Limb (tissue), 2 donors: ENCODE results near the gene MAP2K3.
"Not testable (repeated sequence)": the region's sequence is repeated elsewhere in the genome, so short reads cannot be mapped to it uniquely, and the experiment has no call there.

Experiments
- DNase-seq, 2 donors: peaks; one replicate each; pipeline ENCODE4 v3.0.0-alpha.2; 2016; ENCODE audit errors: extremely low spot score in 2 of 2

Gene MAP2K3

DNA sequence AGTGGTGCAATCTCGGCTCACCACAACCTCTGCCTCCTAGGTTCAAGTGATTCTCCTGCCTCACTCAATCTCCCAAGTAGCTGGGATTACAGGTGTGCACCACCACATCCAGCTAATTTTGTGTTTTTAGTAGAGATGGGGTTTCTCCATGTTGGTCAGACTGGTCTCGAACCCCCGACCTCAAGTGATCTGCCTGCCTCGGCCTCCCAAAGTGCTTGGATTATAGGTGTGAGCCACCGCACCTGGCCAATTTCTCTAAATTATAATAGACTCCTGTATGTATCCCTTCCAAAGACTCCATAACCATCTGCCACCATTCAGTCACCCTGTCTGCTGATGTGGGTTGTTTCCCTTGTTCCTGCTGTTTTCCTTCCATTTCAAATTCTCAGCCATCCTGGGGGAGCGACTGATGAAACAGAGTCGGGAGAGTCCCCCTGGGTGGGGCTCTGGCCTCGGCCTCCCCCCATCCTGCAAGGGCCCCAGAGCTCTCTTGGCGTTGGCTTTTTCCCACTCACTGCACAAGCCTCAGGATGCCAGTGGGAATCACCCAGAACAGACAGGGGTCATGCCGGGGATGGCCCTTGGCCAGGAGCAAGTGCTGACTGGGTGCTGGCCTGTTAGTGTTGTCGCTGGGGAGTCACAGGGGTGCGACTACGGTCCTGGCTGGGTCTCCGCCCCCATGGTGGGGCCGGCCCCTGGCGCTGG lies 25.7 kb downstream of the MAP2K3 start:
- peak in 1 of 2 donors; percentile 15 for DNase-seq

DNA sequence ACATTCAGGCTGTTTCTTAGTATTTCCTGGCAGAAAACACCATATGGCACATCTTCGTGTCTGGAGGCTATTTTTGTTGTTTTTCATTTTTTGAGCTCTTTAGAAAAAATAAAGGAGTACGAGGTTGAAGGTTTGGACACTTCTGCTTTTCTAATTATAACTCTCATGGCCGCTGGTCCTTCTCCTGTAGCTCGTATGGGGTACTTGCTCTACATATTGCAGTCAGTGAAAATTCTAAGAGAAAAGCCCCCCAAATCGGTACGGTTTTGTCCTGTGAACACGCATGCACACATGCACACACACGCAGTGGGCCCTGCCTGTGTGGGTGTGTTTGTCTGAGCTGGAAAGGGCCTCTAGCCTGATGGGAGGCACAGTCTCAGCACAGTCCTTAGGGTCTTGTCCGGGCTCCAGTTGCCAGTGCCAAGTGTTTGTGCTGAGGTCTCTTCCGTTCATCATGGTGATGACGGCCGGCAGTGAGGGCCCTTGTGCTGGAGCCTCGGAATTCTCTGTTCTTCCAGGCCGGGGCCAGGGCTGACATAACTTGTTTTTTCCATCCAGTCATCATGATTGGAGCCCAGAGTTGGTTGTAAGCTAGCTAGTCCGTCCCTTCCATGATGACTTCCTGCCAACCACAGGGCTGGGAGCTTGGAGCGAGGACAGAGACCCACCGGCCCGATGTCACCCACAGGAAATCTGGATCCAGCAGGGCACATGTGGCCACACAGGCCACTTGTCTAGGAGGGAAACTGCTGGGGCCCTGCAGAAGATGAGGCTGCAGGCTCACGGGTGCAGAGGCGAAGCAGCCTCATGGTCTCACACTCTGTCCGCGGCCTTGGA lies 26.5 kb downstream of the MAP2K3 start:
- peak in 1 of 2 donors; percentile 18 for DNase-seq

GRCh38 chr17:21313320-21313719 lies 28.8 kb downstream of the MAP2K3 start:
- peak in 1 of 2 donors; percentile 21 for DNase-seq

DNA sequence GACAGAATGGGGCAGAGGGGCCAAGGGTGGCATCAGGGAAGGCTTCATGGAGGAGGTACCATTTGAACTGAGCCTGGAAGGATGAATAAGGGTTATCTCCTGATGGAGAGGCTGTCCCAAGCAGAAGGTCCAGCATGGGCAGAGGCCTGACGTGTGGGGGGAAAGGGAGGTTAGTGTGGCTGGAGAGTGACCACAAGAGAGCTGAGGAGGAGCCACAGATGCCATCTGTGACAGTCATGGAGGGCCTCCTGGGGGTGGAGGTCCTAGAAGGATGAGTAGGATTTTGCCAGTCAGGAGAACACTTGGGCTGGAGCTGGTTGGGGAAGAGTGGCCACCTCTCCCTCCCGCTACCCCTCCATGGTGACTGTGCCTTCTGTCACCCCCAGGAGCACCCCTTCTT lies 29.2 kb downstream of the MAP2K3 start:
- DNase-seq, result not testable (repeated sequence)

- peak in 1 of 2 donors; percentile 23 for DNase-seq
These were observed 29.8 kb downstream of the MAP2K3 start for GRCh38 chr17:21314261-21314664.

GRCh38 chr17:21314701-21315111 lies 30.2 kb downstream of the MAP2K3 start:
- DNase-seq, result peak in 1 of 2 donors; percentile 11

GRCh38 chr17:21315246-21316000 lies 30.9 kb downstream of the MAP2K3 start:
- peak in 1 of 2 donors; percentile 18 for DNase-seq

DNA sequence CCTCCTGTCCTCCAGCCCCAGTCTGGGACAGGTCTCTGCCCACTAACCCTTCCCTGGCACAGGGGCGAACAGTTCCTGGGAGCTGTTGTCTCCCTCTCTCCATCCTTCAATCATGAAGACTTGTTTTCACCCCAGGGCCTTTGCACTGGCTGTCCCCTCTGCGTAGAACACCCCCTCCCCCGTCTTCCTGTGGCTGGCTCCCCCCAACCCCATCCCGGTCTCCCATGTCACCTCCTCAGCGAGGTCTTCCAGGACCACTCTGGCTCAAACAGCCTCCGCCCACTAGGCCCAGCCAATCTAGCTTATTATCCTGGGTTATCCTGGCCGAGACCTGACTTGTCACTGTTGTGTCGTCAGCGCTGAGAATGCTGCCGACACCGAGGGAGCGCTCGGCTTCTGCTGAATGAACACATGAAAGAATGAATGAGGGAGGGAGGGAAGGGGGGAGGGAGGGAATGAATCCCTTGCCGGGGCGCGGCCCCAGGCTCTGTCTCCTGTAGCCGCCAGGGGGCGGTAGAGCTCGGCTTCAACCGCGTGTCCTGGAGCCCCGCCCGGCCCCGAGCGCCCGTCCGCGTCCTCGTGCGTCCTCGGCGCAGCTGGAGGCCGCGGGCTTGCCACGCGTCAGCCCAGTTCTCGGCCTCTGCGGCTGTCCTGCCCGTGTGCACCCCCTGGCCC lies 31.8 kb downstream of the MAP2K3 start:
- peak in 1 of 2 donors; percentile 31 for DNase-seq

DNA sequence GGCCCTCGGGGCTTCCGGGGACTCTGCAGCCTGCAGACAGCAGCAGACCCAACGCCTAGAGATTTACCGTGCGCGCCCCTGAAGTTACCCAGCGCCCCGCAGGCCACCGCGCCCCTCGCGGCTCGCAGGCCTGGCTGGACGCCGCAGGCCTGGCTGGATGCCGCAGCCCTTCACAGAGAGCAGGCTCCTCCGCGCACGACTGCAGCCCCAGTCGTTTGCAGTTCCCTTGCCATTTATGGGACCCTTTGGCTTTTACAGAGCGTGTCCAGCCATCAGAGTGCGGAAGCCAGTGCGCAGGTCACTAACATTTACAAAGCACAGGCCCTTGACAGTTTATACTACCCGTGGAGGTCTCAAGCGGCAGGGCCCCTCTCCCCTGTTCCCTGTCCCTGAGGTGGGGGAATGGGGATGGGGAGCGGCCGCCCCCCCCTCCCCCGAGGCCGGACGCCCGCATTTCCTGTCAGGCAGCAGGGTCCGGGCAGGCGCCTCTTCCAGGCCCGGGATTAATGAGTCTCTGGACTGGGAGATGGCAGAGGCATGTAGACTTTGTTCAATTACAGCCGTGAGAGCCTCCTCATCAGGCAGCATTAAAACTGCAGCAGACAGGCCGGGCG lies 32.5 kb downstream of the MAP2K3 start:
- peak in 1 of 2 donors; percentile 59 for DNase-seq

- peak in 1 of 2 donors; percentile 36 for DNase-seq
These were observed 33.3 kb downstream of the MAP2K3 start for GRCh38 chr17:21317821-21318220.

DNA sequence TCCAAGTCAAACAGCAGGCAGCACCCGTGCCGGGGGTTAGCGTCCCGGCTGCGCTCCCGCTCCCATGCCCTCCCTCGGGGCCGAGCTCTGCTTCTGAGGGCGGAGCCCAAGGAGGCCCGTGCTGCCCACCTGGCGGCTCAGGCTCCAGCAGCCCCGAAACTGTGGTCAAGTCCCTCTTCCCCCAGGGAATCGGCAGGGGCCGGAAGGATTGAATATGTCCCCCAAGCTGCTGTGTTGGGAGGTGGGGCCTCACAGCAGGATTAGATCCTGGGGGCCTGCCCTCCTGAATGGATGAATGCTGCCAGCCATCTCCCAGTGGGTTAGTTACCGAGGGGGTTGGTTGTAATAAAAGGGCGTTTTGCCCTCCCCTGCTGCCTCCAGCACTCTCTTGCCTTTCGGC lies 33.9 kb downstream of the MAP2K3 start:
- DNase-seq, result peak in 1 of 2 donors; percentile 28

DNA sequence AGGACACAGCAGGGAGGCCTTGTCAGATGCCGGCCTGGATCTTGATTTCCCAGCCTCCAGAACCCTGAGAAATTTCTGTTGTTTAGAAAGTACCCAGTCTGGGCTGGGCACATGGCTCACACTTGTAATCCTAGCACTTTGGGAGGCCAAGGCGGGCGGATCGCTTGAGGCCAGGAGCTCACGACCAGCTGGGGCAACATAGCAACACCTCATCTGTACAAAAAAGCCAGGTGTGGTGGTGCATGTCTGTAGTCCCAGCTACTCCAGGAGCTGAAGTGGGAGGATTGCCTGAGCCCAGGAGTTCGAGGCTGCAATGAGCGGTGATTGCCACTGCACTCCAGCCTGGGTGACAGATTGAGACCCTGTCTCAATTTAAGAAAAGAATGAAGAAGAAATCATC lies 34.3 kb downstream of the MAP2K3 start:
- DNase-seq, result peak in 1 of 2 donors; percentile 18

DNA sequence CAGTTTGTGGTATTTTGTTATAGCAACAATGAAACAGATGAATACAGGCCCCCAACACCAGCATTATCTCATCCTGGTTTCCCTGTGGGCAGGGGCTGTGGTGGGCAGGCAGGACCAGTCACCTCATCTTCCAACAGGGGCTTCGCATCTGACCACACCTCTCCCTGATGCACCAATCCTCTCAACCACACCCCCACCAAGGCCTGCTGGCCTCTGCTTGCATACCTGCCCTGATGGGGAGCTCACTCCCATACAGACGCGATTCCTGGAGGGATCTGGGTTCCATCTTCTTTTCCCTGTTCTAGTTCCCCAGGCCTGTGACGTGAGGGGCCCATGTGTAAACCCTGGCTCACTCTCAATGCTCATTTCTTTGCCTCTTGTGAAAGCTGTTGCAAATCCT lies 34.7 kb downstream of the MAP2K3 start:
- DNase-seq, result peak in 1 of 2 donors; percentile 24

DNA sequence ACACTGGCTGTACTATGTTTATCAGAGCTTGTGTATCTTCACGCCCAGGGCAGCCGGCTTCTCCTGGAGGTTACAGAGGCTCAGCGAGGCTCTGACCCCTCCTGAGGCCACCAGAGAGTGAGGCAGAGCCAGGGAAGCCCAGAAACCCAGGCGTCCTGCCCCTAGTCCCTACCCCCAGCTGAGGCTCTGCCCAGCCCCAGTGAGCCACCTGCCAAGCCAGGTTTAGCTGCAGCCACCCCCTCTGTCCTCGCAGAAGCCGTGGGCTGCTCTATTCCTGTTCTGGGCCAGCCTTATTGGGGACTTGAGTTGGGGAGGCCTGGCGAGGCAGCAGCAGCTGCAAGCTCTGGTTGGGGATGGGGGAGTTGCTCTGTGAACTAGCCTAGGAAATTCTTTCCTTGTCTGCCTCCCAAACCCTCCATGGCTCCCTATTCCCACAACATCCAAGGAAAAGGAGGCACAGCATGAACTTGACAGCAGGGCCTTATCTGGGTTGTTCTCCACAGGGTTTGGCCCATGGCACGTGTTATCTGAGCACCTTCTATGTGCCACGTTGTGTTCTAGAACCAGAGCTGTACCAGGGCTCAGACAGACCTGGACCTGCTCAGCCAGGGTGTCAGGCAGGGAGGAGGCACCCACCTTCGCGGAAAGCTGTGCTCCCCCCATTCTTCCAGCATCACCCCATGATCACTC lies 35.3 kb downstream of the MAP2K3 start:
- peak in 1 of 2 donors; percentile 27 for DNase-seq

DNA sequence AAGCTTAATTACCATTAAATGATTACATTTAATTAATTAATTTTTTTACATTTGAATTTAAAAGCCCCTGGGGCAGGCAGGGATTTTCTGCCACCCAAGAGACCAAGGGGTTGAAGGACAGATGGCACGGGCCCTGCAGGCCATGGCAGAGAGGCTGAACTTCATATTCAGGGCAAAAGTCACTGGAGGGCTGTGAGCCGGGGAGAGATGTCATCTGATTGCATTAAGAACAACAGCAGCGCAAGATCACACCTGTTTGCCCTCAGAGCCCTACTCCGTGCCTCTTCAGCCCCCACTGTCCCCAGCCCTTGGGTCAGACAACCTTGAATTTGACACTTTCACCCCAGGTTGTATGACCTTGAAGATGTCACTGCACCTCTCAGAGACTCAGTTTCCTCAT lies 35.9 kb downstream of the MAP2K3 start:
- peak in 1 of 2 donors; percentile 26 for DNase-seq

DNA sequence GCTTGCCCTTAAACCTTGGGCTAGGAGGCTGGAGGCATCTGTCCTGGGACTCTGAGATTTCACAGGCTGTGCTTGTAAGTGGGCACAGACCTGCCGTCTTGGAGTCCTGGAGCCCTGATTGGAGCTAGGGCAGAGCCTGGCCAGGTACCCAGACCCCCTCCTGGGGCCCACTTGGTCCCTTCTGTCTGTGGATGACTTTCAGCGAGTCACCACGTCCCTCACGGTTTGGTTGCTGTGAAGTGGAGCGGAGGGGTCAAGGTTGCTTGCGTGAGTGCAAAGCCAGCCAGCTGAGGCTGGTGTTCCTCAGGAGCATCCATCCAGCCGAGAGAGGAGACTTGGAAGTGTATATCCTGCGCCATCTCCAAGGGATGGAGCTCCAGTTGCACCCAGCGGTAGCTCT lies 36.5 kb downstream of the MAP2K3 start:
- peak in 1 of 2 donors; percentile 11 for DNase-seq

GRCh38 chr17:21321744-21322191 lies 37.3 kb downstream of the MAP2K3 start:
- DNase-seq, result peak in 1 of 2 donors; percentile 16

DNA sequence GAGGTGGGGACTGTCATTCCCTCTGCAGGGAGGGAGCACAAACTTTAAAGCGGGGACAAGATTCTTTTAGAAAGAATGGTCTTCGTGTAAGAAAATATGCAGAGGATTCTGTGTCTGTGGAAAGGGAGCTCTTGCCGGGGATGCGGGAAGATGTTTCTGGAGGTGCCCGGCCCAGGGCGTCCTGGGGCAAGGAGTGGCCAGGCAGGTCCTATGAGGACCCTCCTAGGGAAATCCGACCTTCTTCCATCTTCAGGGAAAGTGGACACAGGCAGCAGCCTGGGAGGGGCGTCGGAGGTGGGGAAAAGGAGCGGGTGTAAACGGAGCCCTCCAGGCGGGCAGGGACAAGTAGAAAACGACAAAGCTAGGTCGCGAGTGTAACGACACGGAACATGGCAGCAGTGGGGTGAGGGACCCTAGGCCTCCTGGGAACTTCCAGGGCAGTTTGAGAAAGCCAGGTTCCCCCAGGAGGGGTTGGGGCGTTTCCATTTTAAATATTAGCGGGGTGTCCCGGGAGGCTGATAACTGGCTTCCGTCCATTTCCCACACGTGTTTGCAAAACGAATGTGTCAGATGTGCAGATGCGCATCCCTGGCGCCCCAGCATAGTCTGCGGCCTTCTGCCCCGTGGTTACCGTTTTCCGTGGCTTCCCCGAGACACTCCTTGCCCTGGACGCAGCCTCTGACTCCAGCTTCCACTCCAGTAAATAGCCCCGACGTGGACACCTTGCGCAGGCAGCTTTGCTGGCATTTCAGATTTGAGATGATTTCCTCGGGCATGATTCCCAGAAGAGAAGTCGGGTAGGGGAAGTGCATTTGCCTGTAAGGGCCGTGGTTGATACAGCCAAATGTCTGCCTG lies 39.0 kb downstream of the MAP2K3 start:
- peak in 1 of 2 donors; percentile 31 for DNase-seq

DNA sequence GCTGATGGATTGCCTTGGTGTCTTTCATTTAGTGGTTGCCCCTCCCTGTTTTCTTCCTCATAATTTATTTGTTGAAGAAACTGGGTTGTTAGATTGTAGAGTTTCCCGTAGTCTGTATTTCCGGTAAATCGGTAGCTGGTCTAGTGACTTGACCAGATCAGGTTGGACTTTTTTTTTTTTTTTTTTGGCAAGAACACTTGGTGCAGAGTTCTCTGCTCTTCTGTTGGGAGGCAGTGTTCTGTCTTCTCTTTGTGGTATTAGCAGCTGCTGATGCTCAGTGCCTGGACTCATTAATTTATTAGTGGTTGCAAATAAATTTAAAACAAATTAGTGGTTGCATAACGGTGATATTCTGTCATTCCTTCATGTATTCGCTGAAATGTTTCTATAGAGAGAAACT lies 40.2 kb downstream of the MAP2K3 start:
- DNase-seq, result not testable (repeated sequence)
